ENCODE measurements around the gene SLIT3.

The SLIT3 gene

GRCh38 chr5:168941901-168942300, 359.0 kb downstream of the SLIT3 start:
- ATAC-seq = no peak
- no peak for TF ChIP-seq ARNTL (CRISPR knock-in tag; IDR thresholded peaks at IDR 0.05; ENCODE audit: borderline replicate concordance, low read depth)
- no peak for TF ChIP-seq SNAI2 (CRISPR knock-in tag; IDR thresholded peaks at IDR 0.05)
- TF ChIP-seq ESRRG (CRISPR knock-in tag; IDR thresholded peaks at IDR 0.05) = no peak
- TF ChIP-seq, protein P1, sequence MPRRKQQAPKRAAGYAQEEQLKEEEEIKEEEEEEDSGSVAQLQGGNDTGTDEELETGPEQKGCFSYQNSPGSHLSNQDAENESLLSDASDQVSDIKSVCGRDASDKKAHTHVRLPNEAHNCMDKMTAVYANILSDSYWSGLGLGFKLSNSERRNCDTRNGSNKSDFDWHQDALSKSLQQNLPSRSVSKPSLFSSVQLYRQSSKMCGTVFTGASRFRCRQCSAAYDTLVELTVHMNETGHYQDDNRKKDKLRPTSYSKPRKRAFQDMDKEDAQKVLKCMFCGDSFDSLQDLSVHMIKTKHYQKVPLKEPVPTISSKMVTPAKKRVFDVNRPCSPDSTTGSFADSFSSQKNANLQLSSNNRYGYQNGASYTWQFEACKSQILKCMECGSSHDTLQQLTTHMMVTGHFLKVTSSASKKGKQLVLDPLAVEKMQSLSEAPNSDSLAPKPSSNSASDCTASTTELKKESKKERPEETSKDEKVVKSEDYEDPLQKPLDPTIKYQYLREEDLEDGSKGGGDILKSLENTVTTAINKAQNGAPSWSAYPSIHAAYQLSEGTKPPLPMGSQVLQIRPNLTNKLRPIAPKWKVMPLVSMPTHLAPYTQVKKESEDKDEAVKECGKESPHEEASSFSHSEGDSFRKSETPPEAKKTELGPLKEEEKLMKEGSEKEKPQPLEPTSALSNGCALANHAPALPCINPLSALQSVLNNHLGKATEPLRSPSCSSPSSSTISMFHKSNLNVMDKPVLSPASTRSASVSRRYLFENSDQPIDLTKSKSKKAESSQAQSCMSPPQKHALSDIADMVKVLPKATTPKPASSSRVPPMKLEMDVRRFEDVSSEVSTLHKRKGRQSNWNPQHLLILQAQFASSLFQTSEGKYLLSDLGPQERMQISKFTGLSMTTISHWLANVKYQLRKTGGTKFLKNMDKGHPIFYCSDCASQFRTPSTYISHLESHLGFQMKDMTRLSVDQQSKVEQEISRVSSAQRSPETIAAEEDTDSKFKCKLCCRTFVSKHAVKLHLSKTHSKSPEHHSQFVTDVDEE (CRISPR knock-in tag; IDR thresholded peaks at IDR 0.05) = no peak
- TF ChIP-seq TCF4 (CRISPR knock-in tag; IDR thresholded peaks at IDR 0.05; ENCODE audit: borderline replicate concordance) = no peak
- TF ChIP-seq ZFP3 (CRISPR knock-in tag; IDR thresholded peaks at IDR 0.05) = no peak
- no peak for TF ChIP-seq ZFP30 (CRISPR knock-in tag; IDR thresholded peaks at IDR 0.05)
- TF ChIP-seq ZNF8 (CRISPR knock-in tag; IDR thresholded peaks at IDR 0.05) = no peak
- TF ChIP-seq TOX (CRISPR knock-in tag; IDR thresholded peaks at IDR 0.05; ENCODE audit: borderline replicate concordance) = no peak
- TF ChIP-seq PPARA (CRISPR knock-in tag; IDR thresholded peaks at IDR 0.05; ENCODE audit: borderline replicate concordance) = no peak
- TF ChIP-seq RARB (CRISPR knock-in tag; IDR thresholded peaks at IDR 0.05) = no peak
- TF ChIP-seq OSR1 (CRISPR knock-in tag; IDR thresholded peaks at IDR 0.05) = no peak
- no peak for TF ChIP-seq GLIS3 (CRISPR knock-in tag; IDR thresholded peaks at IDR 0.05)
- TF ChIP-seq CSDC2 (CRISPR knock-in tag; IDR thresholded peaks at IDR 0.05) = no peak
- TF ChIP-seq, protein P2, sequence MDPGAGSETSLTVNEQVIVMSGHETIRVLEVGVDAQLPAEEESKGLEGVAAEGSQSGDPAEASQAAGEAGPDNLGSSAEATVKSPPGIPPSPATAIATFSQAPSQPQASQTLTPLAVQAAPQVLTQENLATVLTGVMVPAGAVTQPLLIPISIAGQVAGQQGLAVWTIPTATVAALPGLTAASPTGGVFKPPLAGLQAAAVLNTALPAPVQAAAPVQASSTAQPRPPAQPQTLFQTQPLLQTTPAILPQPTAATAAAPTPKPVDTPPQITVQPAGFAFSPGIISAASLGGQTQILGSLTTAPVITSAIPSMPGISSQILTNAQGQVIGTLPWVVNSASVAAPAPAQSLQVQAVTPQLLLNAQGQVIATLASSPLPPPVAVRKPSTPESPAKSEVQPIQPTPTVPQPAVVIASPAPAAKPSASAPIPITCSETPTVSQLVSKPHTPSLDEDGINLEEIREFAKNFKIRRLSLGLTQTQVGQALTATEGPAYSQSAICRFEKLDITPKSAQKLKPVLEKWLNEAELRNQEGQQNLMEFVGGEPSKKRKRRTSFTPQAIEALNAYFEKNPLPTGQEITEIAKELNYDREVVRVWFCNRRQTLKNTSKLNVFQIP (CRISPR knock-in tag; IDR thresholded peaks at IDR 0.05; ENCODE audit: borderline replicate concordance, low read depth) = no peak
- TF ChIP-seq, protein P3, sequence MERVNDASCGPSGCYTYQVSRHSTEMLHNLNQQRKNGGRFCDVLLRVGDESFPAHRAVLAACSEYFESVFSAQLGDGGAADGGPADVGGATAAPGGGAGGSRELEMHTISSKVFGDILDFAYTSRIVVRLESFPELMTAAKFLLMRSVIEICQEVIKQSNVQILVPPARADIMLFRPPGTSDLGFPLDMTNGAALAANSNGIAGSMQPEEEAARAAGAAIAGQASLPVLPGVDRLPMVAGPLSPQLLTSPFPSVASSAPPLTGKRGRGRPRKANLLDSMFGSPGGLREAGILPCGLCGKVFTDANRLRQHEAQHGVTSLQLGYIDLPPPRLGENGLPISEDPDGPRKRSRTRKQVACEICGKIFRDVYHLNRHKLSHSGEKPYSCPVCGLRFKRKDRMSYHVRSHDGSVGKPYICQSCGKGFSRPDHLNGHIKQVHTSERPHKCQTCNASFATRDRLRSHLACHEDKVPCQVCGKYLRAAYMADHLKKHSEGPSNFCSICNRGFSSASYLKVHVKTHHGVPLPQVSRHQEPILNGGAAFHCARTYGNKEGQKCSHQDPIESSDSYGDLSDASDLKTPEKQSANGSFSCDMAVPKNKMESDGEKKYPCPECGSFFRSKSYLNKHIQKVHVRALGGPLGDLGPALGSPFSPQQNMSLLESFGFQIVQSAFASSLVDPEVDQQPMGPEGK (CRISPR knock-in tag; IDR thresholded peaks at IDR 0.05; ENCODE audit: borderline replicate concordance) = no peak
- no peak for TF ChIP-seq CSRNP3 (CRISPR knock-in tag; IDR thresholded peaks at IDR 0.05)
- TF ChIP-seq, protein P4, sequence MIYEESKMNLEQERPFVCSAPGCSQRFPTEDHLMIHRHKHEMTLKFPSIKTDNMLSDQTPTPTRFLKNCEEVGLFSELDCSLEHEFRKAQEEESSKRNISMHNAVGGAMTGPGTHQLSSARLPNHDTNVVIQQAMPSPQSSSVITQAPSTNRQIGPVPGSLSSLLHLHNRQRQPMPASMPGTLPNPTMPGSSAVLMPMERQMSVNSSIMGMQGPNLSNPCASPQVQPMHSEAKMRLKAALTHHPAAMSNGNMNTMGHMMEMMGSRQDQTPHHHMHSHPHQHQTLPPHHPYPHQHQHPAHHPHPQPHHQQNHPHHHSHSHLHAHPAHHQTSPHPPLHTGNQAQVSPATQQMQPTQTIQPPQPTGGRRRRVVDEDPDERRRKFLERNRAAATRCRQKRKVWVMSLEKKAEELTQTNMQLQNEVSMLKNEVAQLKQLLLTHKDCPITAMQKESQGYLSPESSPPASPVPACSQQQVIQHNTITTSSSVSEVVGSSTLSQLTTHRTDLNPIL (CRISPR knock-in tag; IDR thresholded peaks at IDR 0.05; ENCODE audit: low read depth) = no peak
- TF ChIP-seq ZC3H10 (CRISPR knock-in tag; IDR thresholded peaks at IDR 0.05) = no peak
- TF ChIP-seq ISL1 (CRISPR knock-in tag; IDR thresholded peaks at IDR 0.05) = no peak

DNA sequence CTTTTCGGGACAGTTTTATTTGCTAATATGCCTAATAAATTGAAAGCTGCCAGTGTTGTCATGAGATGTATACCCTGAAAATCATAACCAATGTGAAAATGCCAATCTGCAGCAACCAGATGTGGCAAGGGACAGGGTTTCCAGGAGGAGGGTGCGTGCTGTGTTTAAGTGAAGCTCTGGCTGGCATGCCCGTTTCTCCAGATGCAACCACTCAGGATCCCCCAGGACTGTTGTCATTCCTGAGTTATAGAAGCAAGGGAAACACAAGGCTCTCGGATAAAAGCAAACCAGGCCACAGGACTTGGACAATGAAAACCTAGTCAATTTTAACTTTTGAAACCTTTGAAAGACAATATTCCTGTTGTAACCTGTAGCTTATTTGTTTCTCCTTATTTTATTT, 360.2 kb downstream of the SLIT3 start:
- TF ChIP-seq RARB (CRISPR knock-in tag; IDR thresholded peaks at IDR 0.05) (no peak), ARNTL (CRISPR knock-in tag; IDR thresholded peaks at IDR 0.05; ENCODE audit: borderline replicate concordance, low read depth) (no peak), ZC3H10 (CRISPR knock-in tag; IDR thresholded peaks at IDR 0.05) (no peak), TCF4 (CRISPR knock-in tag; IDR thresholded peaks at IDR 0.05; ENCODE audit: borderline replicate concordance) (no peak), OSR1 (CRISPR knock-in tag; IDR thresholded peaks at IDR 0.05) (no peak), TOX (CRISPR knock-in tag; IDR thresholded peaks at IDR 0.05; ENCODE audit: borderline replicate concordance) (no peak)
- no peak for ATAC-seq

- ATAC-seq = no peak
- no peak for TF ChIP-seq CSRNP3 (CRISPR knock-in tag; IDR thresholded peaks at IDR 0.05)
- TF ChIP-seq BACH2 (CRISPR knock-in tag; IDR thresholded peaks at IDR 0.05; ENCODE audit: borderline replicate concordance) = no peak
- TF ChIP-seq ZNF565 (CRISPR knock-in tag; conservative IDR thresholded peaks at IDR 0.05; ENCODE audit: low read depth) = no peak
- TF ChIP-seq OSR1 (CRISPR knock-in tag; IDR thresholded peaks at IDR 0.05) = no peak
- no peak for TF ChIP-seq ZFP30 (CRISPR knock-in tag; IDR thresholded peaks at IDR 0.05)
- TF ChIP-seq ARNTL (CRISPR knock-in tag; IDR thresholded peaks at IDR 0.05; ENCODE audit: borderline replicate concordance, low read depth) = no peak
- TF ChIP-seq, protein P4 (CRISPR knock-in tag; IDR thresholded peaks at IDR 0.05; ENCODE audit: low read depth) = no peak
- TF ChIP-seq ZNF70 (CRISPR knock-in tag; IDR thresholded peaks at IDR 0.05) = no peak
- TF ChIP-seq, protein P3 (CRISPR knock-in tag; IDR thresholded peaks at IDR 0.05; ENCODE audit: borderline replicate concordance) = no peak
- TF ChIP-seq RARB (CRISPR knock-in tag; IDR thresholded peaks at IDR 0.05) = no peak
- TF ChIP-seq CSDC2 (CRISPR knock-in tag; IDR thresholded peaks at IDR 0.05) = no peak
Measured at GRCh38 chr5:168939887-168940544, 360.9 kb downstream of the SLIT3 start.

All from SK-N-SH treated with all-trans-retinoic acid at 6 μM for 48 hours (cell line).